ENCODE data around the gene RBMS1. TPM values are rescaled to one million over a fixed set of nuclear protein-coding genes. Genes with fewer than 3 reads are reported as not detected.

The RBMS1 gene
- polyA plus RNA-seq, 1 donor (not counting 4 experiments of a cell fraction or from before 2014, with no cell fraction given) = 89.1 TPM

DNA sequence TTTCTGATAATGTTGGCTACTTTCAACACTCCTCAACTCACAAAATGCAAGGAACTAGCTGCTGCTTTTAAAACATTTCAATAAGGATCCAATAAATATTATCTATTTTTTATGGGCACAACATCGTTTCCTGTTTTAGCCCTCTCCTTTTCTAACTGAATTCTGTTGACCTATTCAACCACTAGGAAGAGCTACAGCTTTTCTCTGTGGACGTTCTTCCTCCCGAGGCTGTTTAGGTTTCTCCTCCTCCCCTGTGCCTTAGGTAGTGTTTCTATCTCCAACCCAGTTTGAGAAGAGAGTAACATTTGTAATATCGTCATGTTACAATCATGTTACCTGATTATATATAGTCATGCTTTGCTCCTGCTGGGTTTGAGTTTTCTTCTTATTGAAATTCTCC lies 202.2 kb downstream of the RBMS1 start:
- H2AFZ ChIP-seq (ENCODE audit: control insufficient read depth, low read length) = no peak overlapping the region
- dilution Hi-C loops (cut with MboI; ENCODE audit: extremely low pct_ligation_motif_present, low sequenced_read_pairs) = no loop called here
- no peak overlapping the region for H3K4me2 ChIP-seq (ENCODE audit: control insufficient read depth, extremely low read depth, insufficient read depth, low read depth, low read length)
- peaks cover 13% of the 10 kb centered on the region for H3K79me2 ChIP-seq (ENCODE audit: control insufficient read depth, insufficient read depth, low read length)
- no peak for TF ChIP-seq EZH2 (IDR thresholded peaks at IDR 0.05; ENCODE audit: low read length)
- TF ChIP-seq, protein P1, sequence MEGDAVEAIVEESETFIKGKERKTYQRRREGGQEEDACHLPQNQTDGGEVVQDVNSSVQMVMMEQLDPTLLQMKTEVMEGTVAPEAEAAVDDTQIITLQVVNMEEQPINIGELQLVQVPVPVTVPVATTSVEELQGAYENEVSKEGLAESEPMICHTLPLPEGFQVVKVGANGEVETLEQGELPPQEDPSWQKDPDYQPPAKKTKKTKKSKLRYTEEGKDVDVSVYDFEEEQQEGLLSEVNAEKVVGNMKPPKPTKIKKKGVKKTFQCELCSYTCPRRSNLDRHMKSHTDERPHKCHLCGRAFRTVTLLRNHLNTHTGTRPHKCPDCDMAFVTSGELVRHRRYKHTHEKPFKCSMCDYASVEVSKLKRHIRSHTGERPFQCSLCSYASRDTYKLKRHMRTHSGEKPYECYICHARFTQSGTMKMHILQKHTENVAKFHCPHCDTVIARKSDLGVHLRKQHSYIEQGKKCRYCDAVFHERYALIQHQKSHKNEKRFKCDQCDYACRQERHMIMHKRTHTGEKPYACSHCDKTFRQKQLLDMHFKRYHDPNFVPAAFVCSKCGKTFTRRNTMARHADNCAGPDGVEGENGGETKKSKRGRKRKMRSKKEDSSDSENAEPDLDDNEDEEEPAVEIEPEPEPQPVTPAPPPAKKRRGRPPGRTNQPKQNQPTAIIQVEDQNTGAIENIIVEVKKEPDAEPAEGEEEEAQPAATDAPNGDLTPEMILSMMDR (optimal IDR thresholded peaks at IDR 0.05 in 1 of 3, IDR thresholded peaks at IDR 0.05 in 1 of 3, conservative IDR thresholded peaks at IDR 0.05 in 1 of 3; ENCODE audit: extremely low read depth in 1 of 3, insufficient read depth in 2 of 3, low read length in 3 of 3) = no peak
- DNase-seq (ENCODE audit: low read depth, low spot score) (no peak), FAIRE-seq (no peak)
- no peak overlapping the region for H3K9ac ChIP-seq (ENCODE audit: control insufficient read depth, extremely low read depth, insufficient read depth, low read length)
- H4K20me1 ChIP-seq (ENCODE audit: control insufficient read depth, extremely low read depth, insufficient read depth, low read length) = no peaks in the 10 kb centered on the region
- H3K9me1 ChIP-seq (ENCODE audit: control insufficient read depth, extremely low read depth, insufficient read depth, low read length) = peaks cover 3% of the 10 kb centered on the region
- H3K27me3 ChIP-seq (ENCODE audit: control insufficient read depth, extremely low read depth, insufficient read depth, low read length) = no peaks in the 10 kb centered on the region
- H3K27ac ChIP-seq (ENCODE audit: control insufficient read depth, insufficient read depth, low read length) = no peak overlapping the region
- no peak overlapping the region for H3K4me3 ChIP-seq (ENCODE audit: control insufficient read depth in 2 of 3, extremely low read depth in 1 of 3, insufficient read depth in 2 of 3, low read depth in 1 of 3, low read length in 3 of 3)
- H3K4me1 ChIP-seq (ENCODE audit: control insufficient read depth, extremely low read depth, insufficient read depth, low read length) = peaks cover 49% of the 10 kb centered on the region
- no peaks in the 10 kb centered on the region for H3K9me3 ChIP-seq (ENCODE audit: control insufficient read depth, low read depth, low read length)
- H3K36me3 ChIP-seq (ENCODE audit: control insufficient read depth in 2 of 2, extremely low read depth in 1 of 2, insufficient read depth in 2 of 2, low read length in 2 of 2) = peaks cover 5 to 18% of the 10 kb centered on the region in 2 experiments

DNA sequence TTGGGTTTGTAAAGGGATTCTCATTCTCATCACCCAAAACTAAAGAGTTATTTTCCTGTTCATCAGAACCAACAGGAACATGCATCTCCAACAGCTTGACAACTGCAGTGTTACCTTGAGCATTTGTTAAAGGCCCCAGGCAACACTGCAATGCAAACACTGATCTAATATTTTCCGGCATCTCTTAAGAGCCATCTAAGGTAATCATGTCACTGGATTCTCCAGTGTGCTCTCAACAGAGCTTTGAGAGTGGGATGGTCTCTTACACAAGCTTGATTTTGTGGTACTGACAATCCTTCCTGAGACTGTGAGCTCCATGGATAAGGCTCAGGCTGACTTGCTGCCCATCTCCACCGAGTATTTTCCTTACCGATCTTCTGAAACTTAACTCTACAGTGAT lies 203.0 kb downstream of the RBMS1 start:
- H3K4me2 ChIP-seq (ENCODE audit: control insufficient read depth, extremely low read depth, insufficient read depth, low read depth, low read length) = no peak overlapping the region
- no peaks in the 10 kb centered on the region for H4K20me1 ChIP-seq (ENCODE audit: control insufficient read depth, extremely low read depth, insufficient read depth, low read length)
- TF ChIP-seq, protein P1 (optimal IDR thresholded peaks at IDR 0.05 in 1 of 3, IDR thresholded peaks at IDR 0.05 in 1 of 3, conservative IDR thresholded peaks at IDR 0.05 in 1 of 3; ENCODE audit: extremely low read depth in 1 of 3, insufficient read depth in 2 of 3, low read length in 3 of 3) = no peak
- TF ChIP-seq EZH2 (IDR thresholded peaks at IDR 0.05; ENCODE audit: low read length) = no peak
- H3K27ac ChIP-seq (ENCODE audit: control insufficient read depth, insufficient read depth, low read length) = no peak overlapping the region
- no peak for FAIRE-seq
- no peaks in the 10 kb centered on the region for H3K27me3 ChIP-seq (ENCODE audit: control insufficient read depth, extremely low read depth, insufficient read depth, low read length)
- H3K79me2 ChIP-seq (ENCODE audit: control insufficient read depth, insufficient read depth, low read length) = peaks cover 13% of the 10 kb centered on the region
- no peak for DNase-seq (ENCODE audit: low read depth, low spot score)
- H3K9me3 ChIP-seq (ENCODE audit: control insufficient read depth, low read depth, low read length) = no peaks in the 10 kb centered on the region
- H3K4me1 ChIP-seq (ENCODE audit: control insufficient read depth, extremely low read depth, insufficient read depth, low read length) = peaks cover 49% of the 10 kb centered on the region
- peaks cover 3% of the 10 kb centered on the region for H3K9me1 ChIP-seq (ENCODE audit: control insufficient read depth, extremely low read depth, insufficient read depth, low read length)
- no peak overlapping the region for H2AFZ ChIP-seq (ENCODE audit: control insufficient read depth, low read length)
- H3K36me3 ChIP-seq (ENCODE audit: control insufficient read depth in 2 of 2, extremely low read depth in 1 of 2, insufficient read depth in 2 of 2, low read length in 2 of 2) = peaks cover 5 to 18% of the 10 kb centered on the region in 2 experiments
- H3K9ac ChIP-seq (ENCODE audit: control insufficient read depth, extremely low read depth, insufficient read depth, low read length) = no peak overlapping the region
- H3K4me3 ChIP-seq (ENCODE audit: control insufficient read depth in 2 of 3, extremely low read depth in 1 of 3, insufficient read depth in 2 of 3, low read depth in 1 of 3, low read length in 3 of 3) = no peak overlapping the region
- dilution Hi-C loops (cut with MboI; ENCODE audit: extremely low pct_ligation_motif_present, low sequenced_read_pairs) = no loop called here

Data from keratinocyte (primary cell).